ENCODE measurements around the gene METTL27. TPM values are rescaled to one million over a fixed set of nuclear protein-coding genes. Genes with fewer than 3 reads are reported as not detected.

METTL27 gene
- total RNA-seq, 5 donors from 2014 or later (not counting 1 experiment from before 2014, with no cell fraction given): 0.45 to 7.2 (median 1.8) TPM

DNA sequence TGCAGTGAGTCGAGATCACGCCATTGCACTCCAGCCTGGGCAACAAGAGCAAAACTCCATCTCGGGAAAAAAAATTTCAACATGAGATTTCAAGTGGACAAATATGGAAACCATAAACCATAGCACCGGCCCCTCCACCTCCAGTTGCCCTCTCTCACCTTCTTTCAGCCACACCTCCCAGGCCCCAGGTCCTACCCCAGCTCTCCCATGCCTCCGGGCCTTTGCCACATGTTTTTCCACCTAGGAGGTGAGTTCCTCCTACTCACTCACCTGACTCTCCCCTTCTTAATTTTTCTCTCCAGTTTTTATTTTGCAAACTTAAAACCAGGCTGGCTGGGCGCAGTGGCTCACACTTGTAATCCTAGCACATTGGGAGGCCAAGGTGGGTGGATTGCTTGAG lies 25.2 kb downstream of the METTL27 start:
- H3K4me1 Mint-ChIP-seq: no peaks in the 10 kb centered on the region
- Histone ChIP-seq H3K27ac (ENCODE audit: low read length) (no peak overlapping the region), H3K9me3 (no peaks in the 10 kb centered on the region), H3K4me3 (ENCODE audit: control insufficient read depth in 1 of 2, extremely low read depth in 1 of 2, low read length in 1 of 2) (no peak overlapping the region), H3K4me1 (ENCODE audit: control insufficient read depth in 1 of 2, extremely low read depth in 1 of 2, insufficient read depth in 2 of 2, low read length in 2 of 2) (no peaks in the 10 kb centered on the region), H3K36me3 (ENCODE audit: control insufficient read depth in 2 of 2, extremely low read depth in 1 of 2, insufficient read depth in 1 of 2, low read length in 1 of 2) (no peaks in the 10 kb centered on the region), H3K27me3 (replicated peaks in 1 of 2; ENCODE audit: control insufficient read depth in 2 of 2, extremely low read depth in 1 of 2, insufficient read depth in 2 of 2, low read length in 1 of 2) (peaks cover 0 to 28% of the 10 kb centered on the region in 2 experiments)
- ChIA-PET POLR2A (no interaction called here), CTCF (no interaction called here)
- DNase-seq (no peak), ATAC-seq (replicated peaks in 1 of 4) (no peak)
- peaks cover 2 to 4% (median 3%) of the 10 kb centered on the region in 3 donors for H3K9me3 Mint-ChIP-seq
- WGBS (ENCODE audit: insufficient coverage): 89% methylated on average over 5 of the region's 6 CpGs
- H3K36me3 Mint-ChIP-seq: no peaks in the 10 kb centered on the region
- peaks cover 14 to 16% of the 10 kb centered on the region in 2 donors for H3K27me3 Mint-ChIP-seq
- H3K4me3 Mint-ChIP-seq: no peak overlapping the region
- no peak overlapping the region for H3K27ac Mint-ChIP-seq

DNA sequence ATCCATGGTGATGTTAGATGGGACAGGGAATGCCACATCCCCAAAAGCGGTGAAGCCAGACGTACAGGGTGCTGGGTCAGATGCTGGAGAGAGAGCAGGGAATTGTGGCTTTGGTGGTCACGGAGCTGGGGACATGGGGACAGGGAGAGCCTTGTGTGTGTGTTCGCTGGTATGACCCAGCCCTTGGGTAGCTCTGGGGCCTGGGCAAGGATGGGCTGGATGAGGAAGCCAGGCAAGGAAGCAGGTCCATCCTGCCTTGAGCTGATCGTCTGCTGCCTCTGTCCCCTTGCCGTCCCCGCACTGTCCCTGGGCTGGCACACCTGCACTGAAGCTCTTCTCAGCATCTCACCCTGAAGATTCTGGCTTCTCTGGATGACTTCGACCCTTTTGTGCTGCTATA lies 26.9 kb downstream of the METTL27 start:
- ChIA-PET POLR2A (no interaction called here), CTCF (interaction anchor here in 1 of 2 donors (0.6 to 1.6 kb wide), 2 partner anchors 11 to 17 kb away, joined by 3 read pairs; no protein-coding TSS in a partner anchor)
- Histone ChIP-seq H3K27ac (ENCODE audit: low read length) (no peak overlapping the region), H3K27me3 (replicated peaks in 1 of 2; ENCODE audit: control insufficient read depth in 2 of 2, extremely low read depth in 1 of 2, insufficient read depth in 2 of 2, low read length in 1 of 2) (peaks cover 0 to 37% of the 10 kb centered on the region in 2 experiments), H3K36me3 (ENCODE audit: control insufficient read depth in 2 of 2, extremely low read depth in 1 of 2, insufficient read depth in 1 of 2, low read length in 1 of 2) (no peaks in the 10 kb centered on the region), H3K9me3 (no peaks in the 10 kb centered on the region), H3K4me3 (ENCODE audit: control insufficient read depth in 1 of 2, extremely low read depth in 1 of 2, low read length in 1 of 2) (no peak overlapping the region), H3K4me1 (ENCODE audit: control insufficient read depth in 1 of 2, extremely low read depth in 1 of 2, insufficient read depth in 2 of 2, low read length in 2 of 2) (no peaks in the 10 kb centered on the region)
- 79% methylated on average over 7 of the region's 8 CpGs for WGBS (ENCODE audit: insufficient coverage)
- peaks cover 10 to 18% of the 10 kb centered on the region in 2 donors for H3K27me3 Mint-ChIP-seq
- no peak for ATAC-seq (replicated peaks in 1 of 4)
- peaks cover 2 to 4% (median 3%) of the 10 kb centered on the region in 3 donors for H3K9me3 Mint-ChIP-seq
- no peaks in the 10 kb centered on the region for H3K4me1 Mint-ChIP-seq
- no peaks in the 10 kb centered on the region for H3K36me3 Mint-ChIP-seq
- H3K27ac Mint-ChIP-seq: no peak overlapping the region
- no peak for DNase-seq
- no peak overlapping the region for H3K4me3 Mint-ChIP-seq

DNA sequence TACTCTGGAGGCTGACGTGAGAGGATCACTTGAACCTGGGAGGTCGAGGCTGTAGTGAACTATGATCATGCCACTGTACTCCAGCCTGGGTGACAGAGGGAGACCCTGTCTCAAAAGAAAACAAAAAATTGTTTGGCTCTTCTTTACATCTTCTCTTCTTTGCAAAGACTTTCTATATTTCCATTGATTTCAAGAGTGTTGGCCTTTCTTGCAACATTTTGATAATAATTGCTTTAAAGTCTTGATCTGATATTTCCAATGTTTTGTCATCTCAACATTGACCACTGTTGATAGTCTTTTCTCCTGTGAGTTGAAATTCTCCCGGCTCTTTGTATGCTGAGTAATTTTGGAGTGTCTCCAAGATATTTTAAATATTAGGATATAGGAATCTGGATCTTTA lies 29.3 kb downstream of the METTL27 start:
- POLR2A ChIA-PET: interaction anchor here in 1 of 2 donors (0.6 kb wide), 1 partner anchor 45 kb away, joined by 10 read pairs; no protein-coding TSS in a partner anchor

DNA sequence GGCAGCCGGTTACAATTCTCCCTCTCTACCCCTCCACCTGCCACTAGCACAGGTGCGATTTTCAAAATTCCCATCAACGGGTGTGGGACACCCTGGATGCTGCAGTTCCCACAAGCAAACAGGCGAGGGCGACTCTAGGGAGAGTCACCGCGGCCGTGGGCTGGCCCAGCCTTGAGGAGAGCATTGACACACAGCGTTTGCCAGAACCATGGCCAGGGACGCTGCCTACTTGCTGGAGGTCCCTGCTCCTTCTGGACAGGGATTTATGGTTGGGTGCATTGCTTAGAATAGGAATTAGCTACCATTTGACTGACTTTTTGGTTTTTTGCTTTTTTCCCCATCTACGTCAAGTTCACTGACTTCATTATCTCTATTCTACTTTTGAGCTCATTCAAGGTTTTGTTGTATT lies 30.6 kb downstream of the METTL27 start:
- H3K27me3 ChIP-seq (replicated peaks in 1 of 2; ENCODE audit: control insufficient read depth in 2 of 2, extremely low read depth in 1 of 2, insufficient read depth in 2 of 2, low read length in 1 of 2): peaks cover 0 to 35% of the 10 kb centered on the region in 2 experiments
- CTCF ChIA-PET: interaction anchor here (0.7 to 0.8 kb wide), 2 partner anchors 42 to 43 kb away, joined by 3 to 4 read pairs; no protein-coding TSS in a partner anchor
- H3K36me3 ChIP-seq (ENCODE audit: control insufficient read depth in 2 of 2, extremely low read depth in 1 of 2, insufficient read depth in 1 of 2, low read length in 1 of 2): no peaks in the 10 kb centered on the region
- POLR2A ChIA-PET: no interaction called here
- DNase-seq: peak in 29 of 35 experiments; percentile 5 to 61 (median 32)
- no peak overlapping the region for H3K27ac ChIP-seq (ENCODE audit: low read length)
- Mint-ChIP-seq H3K27me3 (peaks cover 3 to 15% of the 10 kb centered on the region in 2 donors), H3K27ac (no peak overlapping the region), H3K4me3 (no peak overlapping the region), H3K36me3 (no peaks in the 10 kb centered on the region), H3K9me3 (peaks cover 2 to 4% (median 3%) of the 10 kb centered on the region in 3 donors), H3K4me1 (no peaks in the 10 kb centered on the region)
- no peak overlapping the region for H3K4me3 ChIP-seq (ENCODE audit: control insufficient read depth in 1 of 2, extremely low read depth in 1 of 2, low read length in 1 of 2)
- 9% methylated on average over 8 of the region's 11 CpGs for WGBS (ENCODE audit: insufficient coverage)
- no peaks in the 10 kb centered on the region for H3K9me3 ChIP-seq
- peak; percentile 61 to 83 (median 74) for ATAC-seq (replicated peaks in 1 of 4)
- no peaks in the 10 kb centered on the region for H3K4me1 ChIP-seq (ENCODE audit: control insufficient read depth in 1 of 2, extremely low read depth in 1 of 2, insufficient read depth in 2 of 2, low read length in 2 of 2)

More for the DNA sequence above, 29.3 kb downstream of the METTL27 start:
- DNase-seq (no peak), ATAC-seq (replicated peaks in 1 of 4) (no peak)
- no peaks in the 10 kb centered on the region for H3K9me3 ChIP-seq
- H3K4me1 Mint-ChIP-seq: no peaks in the 10 kb centered on the region
- no peaks in the 10 kb centered on the region for H3K36me3 Mint-ChIP-seq
- no peak overlapping the region for H3K27ac Mint-ChIP-seq
- no peaks in the 10 kb centered on the region for H3K36me3 ChIP-seq (ENCODE audit: control insufficient read depth in 2 of 2, extremely low read depth in 1 of 2, insufficient read depth in 1 of 2, low read length in 1 of 2)
- peaks cover 3 to 18% of the 10 kb centered on the region in 2 donors for H3K27me3 Mint-ChIP-seq
- no peak overlapping the region for H3K27ac ChIP-seq (ENCODE audit: low read length)
- CTCF ChIA-PET: no interaction called here
- H3K27me3 ChIP-seq (replicated peaks in 1 of 2; ENCODE audit: control insufficient read depth in 2 of 2, extremely low read depth in 1 of 2, insufficient read depth in 2 of 2, low read length in 1 of 2): peaks cover 0 to 40% of the 10 kb centered on the region in 2 experiments
- H3K9me3 Mint-ChIP-seq: peaks cover 2 to 4% (median 3%) of the 10 kb centered on the region in 3 donors
- WGBS (ENCODE audit: insufficient coverage): 80% methylated on average over 2 of the region's 3 CpGs
- no peaks in the 10 kb centered on the region for H3K4me1 ChIP-seq (ENCODE audit: control insufficient read depth in 1 of 2, extremely low read depth in 1 of 2, insufficient read depth in 2 of 2, low read length in 2 of 2)
- H3K4me3 ChIP-seq (ENCODE audit: control insufficient read depth in 1 of 2, extremely low read depth in 1 of 2, low read length in 1 of 2): no peak overlapping the region
- H3K4me3 Mint-ChIP-seq: no peak overlapping the region

DNA sequence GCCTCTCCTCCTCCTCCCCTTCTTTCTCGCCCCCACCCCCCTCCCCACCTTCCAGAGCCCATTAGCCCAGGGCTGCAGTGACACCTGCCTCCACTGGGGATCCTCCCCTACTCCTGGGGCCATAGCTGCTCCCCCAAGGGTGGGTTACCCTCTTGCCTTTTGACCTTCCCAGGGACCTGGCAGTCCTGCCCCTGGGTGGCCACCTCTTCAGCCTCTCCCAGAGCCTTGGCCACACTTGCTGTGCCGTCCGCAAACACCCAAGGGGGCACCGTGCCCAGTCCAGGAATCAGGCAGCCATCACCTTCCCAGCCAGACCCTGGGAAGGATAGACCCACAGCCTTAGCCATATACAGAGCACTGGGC lies 31.3 kb downstream of the METTL27 start:
- no peaks in the 10 kb centered on the region for H3K4me1 Mint-ChIP-seq
- WGBS (ENCODE audit: insufficient coverage): 26% methylated on average over 2 of the region's 4 CpGs
- no peak overlapping the region for H3K4me3 Mint-ChIP-seq
- ChIA-PET CTCF (no interaction called here), POLR2A (interaction anchor here in 1 of 2 donors (0.6 kb wide), 1 partner anchor 44 kb away, joined by 3 read pairs; no protein-coding TSS in a partner anchor)
- H3K4me3 ChIP-seq (ENCODE audit: control insufficient read depth in 1 of 2, extremely low read depth in 1 of 2, low read length in 1 of 2): no peak overlapping the region
- H3K9me3 Mint-ChIP-seq: peaks cover 2 to 4% (median 3%) of the 10 kb centered on the region in 3 donors
- H3K27ac Mint-ChIP-seq: no peak overlapping the region
- DNase-seq: no peak
- peaks cover 3 to 15% of the 10 kb centered on the region in 2 donors for H3K27me3 Mint-ChIP-seq
- H3K36me3 ChIP-seq (ENCODE audit: control insufficient read depth in 2 of 2, extremely low read depth in 1 of 2, insufficient read depth in 1 of 2, low read length in 1 of 2): no peaks in the 10 kb centered on the region
- H3K27ac ChIP-seq (ENCODE audit: low read length): no peak overlapping the region
- no peaks in the 10 kb centered on the region for H3K9me3 ChIP-seq
- H3K4me1 ChIP-seq (ENCODE audit: control insufficient read depth in 1 of 2, extremely low read depth in 1 of 2, insufficient read depth in 2 of 2, low read length in 2 of 2): no peaks in the 10 kb centered on the region
- ATAC-seq (replicated peaks in 1 of 4): no peak
- H3K36me3 Mint-ChIP-seq: no peaks in the 10 kb centered on the region
- H3K27me3 ChIP-seq (replicated peaks in 1 of 2; ENCODE audit: control insufficient read depth in 2 of 2, extremely low read depth in 1 of 2, insufficient read depth in 2 of 2, low read length in 1 of 2): peaks cover 0 to 29% of the 10 kb centered on the region in 2 experiments

DNA sequence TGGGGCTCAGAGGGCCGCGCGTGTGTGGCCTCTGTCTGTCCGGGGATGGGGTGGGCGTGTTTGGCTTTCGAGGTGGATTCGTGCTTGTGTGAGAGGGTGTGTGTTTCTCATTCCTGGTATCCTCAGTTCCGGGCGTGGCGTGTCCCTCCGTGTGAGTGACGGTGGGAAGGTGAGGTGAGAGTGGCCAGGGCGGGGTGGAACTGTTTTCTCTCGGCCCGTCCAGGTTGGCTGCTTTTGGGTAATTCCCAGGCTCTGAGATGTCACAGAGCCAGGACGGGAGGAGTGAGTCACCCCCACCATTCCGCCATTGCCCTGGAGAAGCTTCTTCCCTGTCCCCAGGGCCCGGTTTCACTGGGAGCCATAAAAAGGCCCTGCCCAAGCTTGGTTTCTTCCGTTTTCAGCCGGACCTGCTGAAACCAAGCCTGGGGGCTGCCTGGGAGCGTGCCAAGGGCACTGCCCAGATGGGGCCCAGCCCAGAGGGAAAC lies 32.8 kb downstream of the METTL27 start:
- peaks cover 2 to 4% (median 3%) of the 10 kb centered on the region in 3 donors for H3K9me3 Mint-ChIP-seq
- no peak overlapping the region for H3K27ac Mint-ChIP-seq
- Histone ChIP-seq H3K9me3 (no peaks in the 10 kb centered on the region), H3K4me1 (ENCODE audit: control insufficient read depth in 1 of 2, extremely low read depth in 1 of 2, insufficient read depth in 2 of 2, low read length in 2 of 2) (no peaks in the 10 kb centered on the region), H3K27me3 (replicated peaks in 1 of 2; ENCODE audit: control insufficient read depth in 2 of 2, extremely low read depth in 1 of 2, insufficient read depth in 2 of 2, low read length in 1 of 2) (peaks cover 0 to 24% of the 10 kb centered on the region in 2 experiments), H3K36me3 (ENCODE audit: control insufficient read depth in 2 of 2, extremely low read depth in 1 of 2, insufficient read depth in 1 of 2, low read length in 1 of 2) (no peaks in the 10 kb centered on the region), H3K27ac (ENCODE audit: low read length) (no peak overlapping the region), H3K4me3 (ENCODE audit: control insufficient read depth in 1 of 2, extremely low read depth in 1 of 2, low read length in 1 of 2) (no peak overlapping the region)
- H3K4me3 Mint-ChIP-seq: no peak overlapping the region
- POLR2A ChIA-PET: no interaction called here
- CTCF ChIA-PET: no interaction called here
- no peak for DNase-seq
- no peaks in the 10 kb centered on the region for H3K4me1 Mint-ChIP-seq
- H3K36me3 Mint-ChIP-seq: no peaks in the 10 kb centered on the region
- peaks cover 5 to 14% of the 10 kb centered on the region in 2 donors for H3K27me3 Mint-ChIP-seq
- no peak for ATAC-seq (replicated peaks in 1 of 4)
- WGBS (ENCODE audit: insufficient coverage): 87% methylated on average over 17 of the region's 21 CpGs

Measured in T-cell (primary cell).